PFSK-1 (cell line): Measurements from ENCODE around the gene ARHGAP6.

ENCODE experiments used
- POLR2AphosphoS5 ChIP-seq: IDR thresholded peaks from 2 replicates; pipeline ENCODE4 v1.6.1; 2012; ENCODE audit warnings: low read depth, mild to moderate bottlenecking, control low read depth, low read length, moderate library complexity
- SIN3A ChIP-seq: IDR thresholded peaks from 2 replicates; pipeline ENCODE4 v1.6.1; 2012; ENCODE audit warnings: mild to moderate bottlenecking, low read length, moderate library complexity, borderline replicate concordance; ENCODE audit not compliant: insufficient read depth
- TAF1 ChIP-seq: IDR thresholded peaks from 2 replicates; pipeline ENCODE4 v1.6.1; 2012; ENCODE audit warnings: low read length, control low read depth, borderline replicate concordance; ENCODE audit not compliant: insufficient read depth

DNA sequence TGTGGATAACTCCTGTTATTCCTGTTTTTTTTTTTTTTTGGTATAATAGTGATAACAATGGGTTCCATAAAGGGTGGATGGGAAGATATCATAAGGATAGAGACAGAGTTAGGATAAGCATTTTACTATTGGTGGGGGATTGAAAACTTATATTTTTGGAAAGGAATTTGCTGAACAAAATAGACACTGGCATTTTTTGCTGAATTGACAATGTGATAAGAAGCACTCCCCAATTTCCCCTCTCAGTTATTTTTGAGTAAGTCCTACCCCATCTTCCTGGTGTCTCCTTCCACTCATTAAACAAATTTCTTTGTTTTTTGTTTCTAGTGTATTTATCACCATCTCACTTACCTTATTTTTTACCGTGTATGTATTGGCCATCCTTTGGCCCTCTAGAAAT lies 316.7 kb downstream of the ARHGAP6 start:
- TF ChIP-seq POLR2AphosphoS5 (no peak), SIN3A (no peak), TAF1 (no peak)
